ENCODE results near the gene AK5.

The AK5 gene

DNA sequence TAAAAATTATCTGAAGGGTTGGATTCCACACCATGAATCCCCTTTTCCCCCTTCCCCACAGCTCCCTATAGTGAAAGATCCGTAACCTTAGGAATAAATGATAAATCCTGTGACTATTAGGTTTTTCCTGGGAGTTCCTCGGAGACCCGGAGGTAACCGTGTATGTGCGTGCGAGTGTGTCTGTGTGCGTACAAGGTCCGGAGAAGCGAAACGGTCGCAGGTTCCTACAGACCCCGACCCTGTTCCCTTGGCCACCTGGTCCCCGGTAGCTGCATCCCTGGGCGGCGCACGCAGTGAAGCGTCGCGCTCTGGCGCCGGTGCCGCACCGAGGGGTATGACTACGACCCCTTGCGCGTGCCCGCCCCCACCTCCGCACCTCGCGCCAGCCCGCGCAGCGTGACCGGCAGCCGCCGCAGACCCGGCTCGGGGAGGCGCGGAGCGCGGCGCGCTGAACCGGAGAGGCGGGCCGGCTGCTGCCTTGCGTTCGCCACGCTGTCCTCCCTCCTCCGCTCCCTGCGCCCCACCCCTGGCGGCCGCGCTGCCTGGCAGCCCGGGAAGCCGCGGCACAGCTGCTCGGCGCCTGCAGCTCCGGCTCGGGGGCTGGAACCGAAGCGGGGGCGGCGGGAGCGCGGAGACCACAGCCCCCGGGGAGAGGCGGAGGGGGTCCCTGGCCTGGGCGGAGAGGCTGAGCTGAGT is at the start of gene AK5:
Gene AK5, plus strand, starts transcription at position 529 of the 696 bp plus-strand sequence. CDS start 295 bp downstream, outside the sequence.
- ATAC-seq (peak; percentile 76), DNase-seq (peak; percentile 56)

DNA sequence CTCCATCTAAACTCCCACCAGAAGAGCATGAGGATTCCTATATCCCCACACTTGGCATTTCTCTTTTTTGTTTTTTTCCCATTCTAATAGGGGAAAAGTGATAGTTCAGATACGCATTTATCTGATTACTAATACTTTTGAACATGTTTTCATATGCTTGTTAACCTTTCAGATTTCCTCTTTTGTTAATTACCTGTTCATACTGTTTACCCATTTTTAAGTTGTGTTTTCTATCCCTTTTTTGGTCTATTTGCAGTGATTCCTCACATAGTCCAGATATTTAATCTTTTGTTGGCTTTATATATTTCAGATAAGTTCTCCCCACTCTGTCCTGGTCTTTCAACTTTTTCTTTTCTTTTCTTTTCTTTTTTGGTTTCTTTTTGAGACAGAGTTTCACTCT is 49.0 kb upstream of the AK5 start:
- ATAC-seq = no peak
- DNase-seq = no peak

GRCh38 chr1:77234096-77234495 is 47.7 kb upstream of the AK5 start:
- ATAC-seq (no peak), DNase-seq (no peak)

DNA sequence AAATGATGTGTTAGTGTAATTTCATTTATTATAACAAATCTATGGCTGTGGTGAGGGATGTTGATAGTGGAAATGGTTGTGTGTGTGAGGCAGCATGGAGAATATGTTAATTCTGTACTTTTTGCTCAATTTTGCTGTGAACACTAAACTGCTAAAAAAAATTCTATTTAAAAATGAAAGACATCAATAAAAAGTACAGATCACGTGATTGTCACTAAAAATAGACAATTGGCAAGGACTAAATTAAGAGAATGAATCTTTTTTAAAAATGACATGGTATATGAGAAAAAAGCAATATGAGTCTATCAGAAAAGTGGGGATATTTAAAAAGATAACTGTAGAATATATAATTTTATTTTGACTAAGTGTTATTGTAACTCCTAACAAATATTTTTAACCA is 46.9 kb upstream of the AK5 start:
- ATAC-seq = no peak
- DNase-seq = no peak

DNA sequence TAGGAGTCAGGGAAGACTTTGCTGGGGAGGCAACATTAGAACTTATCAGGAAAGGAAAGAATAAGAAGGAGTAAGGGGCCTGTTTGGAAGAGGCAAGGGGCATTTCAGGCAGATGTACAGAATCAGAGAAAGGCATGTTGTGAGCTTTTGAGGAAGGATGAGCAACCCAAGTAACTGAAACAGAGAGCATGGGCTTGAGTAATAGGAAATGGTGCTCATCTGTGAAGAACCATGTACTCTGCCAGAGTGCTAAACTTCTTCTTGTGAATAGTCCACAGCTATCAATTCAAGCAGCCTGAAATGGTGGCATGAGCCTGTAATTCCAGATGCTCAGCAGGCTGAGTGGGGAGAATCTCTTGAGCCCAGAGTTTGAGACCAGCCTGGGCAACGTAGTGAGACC is 43.4 kb upstream of the AK5 start:
- DNase-seq (no peak), ATAC-seq (no peak)

GRCh38 chr1:77239311-77239710 is 42.5 kb upstream of the AK5 start:
- no peak for DNase-seq
- ATAC-seq = no peak

- no peak for DNase-seq
- ATAC-seq = no peak
Measured at GRCh38 chr1:77245830-77246229, 36.0 kb upstream of the AK5 start.

DNA sequence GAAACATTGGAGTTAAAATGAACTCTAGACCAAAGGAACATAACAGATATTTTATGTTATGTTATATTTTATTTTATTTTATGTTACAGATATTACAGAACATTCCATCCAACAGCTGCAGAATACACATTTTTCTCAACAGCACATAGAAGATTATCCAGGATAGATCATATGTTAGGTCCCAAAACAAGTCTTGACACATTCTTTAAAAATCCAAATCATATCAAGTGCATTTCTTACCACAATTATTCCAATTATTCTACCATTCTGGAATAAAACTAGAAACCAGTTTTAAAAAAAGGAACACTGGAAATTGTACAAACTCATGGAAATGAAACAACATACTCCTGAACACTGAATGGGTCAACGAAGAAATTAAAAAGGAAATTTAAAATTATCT is 31.7 kb upstream of the AK5 start:
- ATAC-seq (no peak), DNase-seq (no peak)

DNA sequence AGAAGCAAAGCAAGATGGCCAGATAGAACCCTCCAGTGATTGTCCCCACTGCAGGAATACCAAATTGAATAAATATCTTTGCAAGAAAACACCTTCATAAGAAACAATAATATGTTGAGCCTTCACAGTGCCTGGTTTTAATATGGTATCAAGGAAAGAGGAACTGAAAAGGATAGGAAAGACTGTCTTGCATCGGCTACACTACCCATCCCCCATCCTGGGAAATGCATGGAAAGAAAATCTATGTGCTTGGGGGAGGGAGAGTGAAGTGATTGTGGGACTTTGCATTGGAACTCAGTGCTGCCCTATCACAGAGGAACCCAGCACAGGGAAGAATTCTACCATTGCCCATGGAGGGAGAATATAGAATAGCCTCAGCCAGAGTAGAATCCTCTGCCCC is 28.6 kb upstream of the AK5 start:
- ATAC-seq (no peak), DNase-seq (no peak)

DNA sequence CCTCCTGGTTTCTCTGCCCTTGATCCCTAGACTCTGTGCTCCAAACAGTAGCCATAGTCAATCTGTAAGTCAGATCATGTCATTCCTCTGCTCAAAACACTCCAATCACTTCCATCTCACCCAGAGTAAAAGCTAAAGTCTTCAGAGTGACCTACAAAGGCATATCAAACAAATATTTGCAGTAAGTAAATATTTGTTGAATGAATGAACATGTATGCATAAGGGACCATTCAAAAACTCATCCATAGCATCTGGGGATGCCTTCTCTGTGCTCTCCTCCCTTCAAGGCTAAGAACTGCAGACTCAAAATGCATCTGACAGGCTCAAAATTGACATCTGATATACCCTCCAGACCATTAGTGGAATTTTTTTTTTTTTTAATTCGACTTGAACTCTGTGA is 18.1 kb upstream of the AK5 start:
- ATAC-seq (no peak), DNase-seq (no peak)

DNA sequence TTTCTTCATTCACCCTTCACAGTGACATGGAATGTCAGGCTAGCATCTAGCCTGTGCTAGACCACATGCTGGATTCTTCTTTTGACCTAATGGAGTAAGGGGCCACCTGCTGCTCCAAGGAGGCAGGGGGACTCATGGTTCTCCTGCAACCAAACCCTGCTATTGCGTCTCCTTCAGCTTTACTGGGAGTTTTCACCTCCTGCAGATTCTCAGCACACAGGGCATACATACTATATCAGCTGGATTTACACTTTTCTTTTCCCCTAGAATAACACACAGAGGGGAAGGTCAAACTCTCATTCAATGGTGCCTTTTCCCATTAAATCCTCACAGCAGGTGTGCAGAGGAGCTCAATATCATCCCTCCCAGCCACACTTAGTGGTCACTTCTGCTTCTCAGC is 16.6 kb upstream of the AK5 start:
- no peak for ATAC-seq
- no peak for DNase-seq

DNA sequence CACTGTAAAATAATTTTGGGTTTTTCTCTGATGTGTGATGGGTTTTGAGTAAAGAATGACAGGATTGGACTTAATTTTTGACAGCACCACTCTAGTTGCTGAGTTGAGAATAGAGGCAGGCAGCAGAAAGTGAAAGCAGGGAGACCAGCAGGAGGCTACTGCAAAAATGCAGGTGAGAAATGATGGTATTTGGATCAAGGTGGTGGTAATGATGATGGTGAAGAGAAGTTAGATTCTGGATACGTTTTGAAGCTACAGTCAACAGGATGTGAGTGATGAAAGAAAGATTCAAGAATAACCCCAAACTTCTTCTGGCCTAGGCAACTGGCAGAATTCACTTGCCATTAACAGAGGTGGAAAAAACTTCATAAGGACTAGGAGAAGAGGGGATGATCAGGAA is 14.8 kb upstream of the AK5 start:
- no peak for ATAC-seq

DNA sequence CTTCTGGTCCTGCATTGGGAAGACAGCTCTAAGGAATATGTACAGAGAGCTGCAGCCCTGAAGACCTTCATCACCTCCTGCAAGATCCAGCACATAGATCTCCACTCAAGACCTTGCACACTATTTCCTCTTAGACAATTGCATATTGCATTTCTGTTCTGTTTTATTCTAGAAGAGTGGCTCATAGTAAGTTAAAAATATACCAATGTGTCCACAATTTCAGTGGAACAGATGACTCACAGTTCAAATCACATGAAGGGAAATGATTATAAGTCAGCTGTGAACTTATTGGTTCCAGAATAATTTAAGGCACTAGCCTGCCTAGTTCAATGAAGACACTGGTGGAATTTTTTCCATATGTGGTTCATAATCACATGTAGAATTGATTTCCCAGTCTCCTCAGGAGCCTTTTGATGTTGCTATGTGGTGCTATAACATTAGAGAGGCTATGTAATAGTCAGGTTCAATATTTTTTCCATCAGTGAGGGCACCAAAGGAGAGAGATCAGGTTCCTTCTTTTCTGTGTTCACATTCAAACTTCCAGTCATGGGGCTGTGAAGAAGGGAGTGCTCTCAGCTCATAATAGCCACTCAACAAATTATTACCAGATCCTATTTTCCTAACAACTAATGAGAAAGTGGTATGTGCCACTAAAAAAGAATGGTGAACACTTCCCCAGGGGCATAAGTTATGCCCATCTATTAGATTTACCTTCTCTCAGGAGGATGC is 9.8 kb upstream of the AK5 start:
- ATAC-seq (peak; percentile 46), DNase-seq (no peak)

More for the DNA sequence above, 14.8 kb upstream of the AK5 start:
- DNase-seq = no peak

- DNase-seq = no peak
Measured at GRCh38 chr1:77273891-77274290, 7.9 kb upstream of the AK5 start.

GRCh38 chr1:77275194-77275593 is 6.6 kb upstream of the AK5 start:
- no peak for ATAC-seq
- no peak for DNase-seq

More at GRCh38 chr1:77273891-77274290, 7.9 kb upstream of the AK5 start:
- ATAC-seq = no peak

DNA sequence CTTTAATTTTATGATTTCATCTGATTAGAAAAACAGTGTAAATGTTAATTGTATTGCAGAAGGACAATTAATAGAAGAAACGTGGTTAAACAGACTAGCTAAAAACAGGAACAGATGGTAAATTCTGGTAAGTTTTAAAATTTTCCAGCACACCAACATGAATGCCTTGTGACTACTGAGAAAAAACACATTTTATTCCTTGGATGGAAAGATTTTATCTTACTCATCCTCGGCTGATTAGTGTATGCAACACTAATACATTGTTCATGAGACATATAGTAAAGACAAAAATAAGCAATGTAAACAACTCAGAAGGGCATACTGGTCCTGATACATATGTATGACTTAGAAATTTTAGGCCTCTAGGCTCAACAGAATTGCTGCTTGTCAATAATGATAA is 4.9 kb upstream of the AK5 start:
- no peak for ATAC-seq
- no peak for DNase-seq

GRCh38 chr1:77279929-77280328 is 1.9 kb upstream of the AK5 start:
- no peak for ATAC-seq
- no peak for DNase-seq

DNA sequence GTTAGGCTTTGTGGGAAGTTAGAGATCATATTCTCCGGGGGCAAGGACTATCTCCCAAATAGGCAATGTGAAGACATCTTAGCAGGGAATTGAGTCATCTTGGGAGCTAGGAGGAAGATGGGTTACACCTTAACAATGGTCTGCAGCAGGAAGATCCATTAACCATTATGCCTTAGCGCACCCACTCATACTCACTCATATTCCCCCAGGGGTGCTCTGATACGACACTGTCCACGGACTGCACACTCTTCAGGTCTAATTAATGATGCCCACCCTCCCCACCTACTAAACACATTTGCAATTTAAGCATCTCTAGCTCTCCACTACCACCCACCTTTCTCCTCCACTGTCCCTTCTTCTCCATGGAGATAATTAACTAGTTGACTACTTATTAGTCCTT is 857 bp upstream of the AK5 start:
- ATAC-seq (no peak), DNase-seq (no peak)

DNA sequence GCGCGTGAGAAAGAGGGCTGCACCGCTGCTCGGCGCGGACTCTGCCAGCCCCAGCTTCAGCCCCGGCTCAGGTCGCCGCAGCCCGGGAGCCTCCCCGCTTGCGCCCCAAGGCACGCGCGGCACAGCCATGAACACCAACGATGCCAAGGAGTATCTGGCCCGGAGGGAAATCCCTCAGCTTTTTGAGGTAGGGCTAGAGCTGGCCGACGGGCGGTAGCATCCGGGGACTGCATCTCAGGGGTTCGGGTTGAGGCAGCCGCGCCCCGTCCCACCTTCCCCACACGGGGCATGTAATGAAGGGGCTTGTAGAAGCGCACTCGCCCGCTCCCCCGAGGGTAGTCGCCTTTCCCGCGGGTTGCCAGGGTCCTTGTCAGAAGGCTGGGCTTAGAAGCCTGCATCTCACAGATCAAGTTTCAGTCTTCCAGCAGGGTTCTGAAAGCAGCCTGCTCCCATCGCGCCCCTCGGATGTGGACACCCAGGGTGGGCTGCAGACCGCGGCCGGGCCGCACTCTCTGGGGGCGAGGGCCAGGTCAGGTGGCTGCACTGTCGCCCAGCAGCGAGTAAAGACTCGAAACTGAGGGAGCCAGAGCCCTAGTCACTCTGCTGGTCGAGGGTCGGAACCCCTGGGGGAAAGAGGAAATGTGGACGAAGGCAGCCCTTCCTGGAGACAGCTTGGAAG is 507 bp downstream of the AK5 start:
- DNase-seq (peak; percentile 53), ATAC-seq (peak; percentile 68)

DNA sequence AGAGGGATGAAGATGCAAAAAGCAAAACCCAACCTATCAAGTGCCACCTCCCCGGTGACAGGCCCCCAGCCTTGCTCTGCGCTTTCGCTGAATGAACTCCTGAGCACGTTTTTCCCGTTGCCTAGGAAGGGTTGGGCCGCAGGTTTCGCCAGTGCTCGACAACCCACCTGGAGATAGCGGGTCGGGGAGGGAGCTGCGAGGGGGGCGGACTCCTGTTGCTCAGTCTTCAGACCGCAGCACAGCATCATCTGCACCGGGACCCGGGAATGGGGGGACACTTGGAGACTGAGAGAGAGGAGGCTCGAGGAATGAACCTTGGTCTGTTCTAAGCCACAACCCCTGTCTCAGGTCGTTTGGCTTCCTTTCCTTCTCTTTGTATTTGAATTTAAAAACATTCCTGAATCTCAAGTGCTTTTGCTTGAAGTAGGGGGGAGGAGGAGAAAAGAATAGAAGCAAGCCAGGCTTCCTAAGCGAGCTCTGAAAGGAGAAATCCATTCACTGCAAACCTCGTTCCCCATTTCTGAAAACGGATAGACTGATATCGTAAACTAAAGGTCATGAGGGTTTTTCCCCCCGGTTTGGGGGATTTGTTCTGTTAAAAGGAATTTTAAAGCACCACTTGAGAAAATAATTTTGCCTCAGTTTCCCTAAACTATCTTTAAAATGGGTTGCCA is 1.2 kb downstream of the AK5 start:
- DNase-seq = peak; percentile 28
- ATAC-seq = no peak

- no peak for DNase-seq
Measured at GRCh38 chr1:77283701-77284425, 2.0 kb downstream of the AK5 start.

GRCh38 chr1:77287535-77287934 is 5.7 kb downstream of the AK5 start:
- DNase-seq = no peak
- no peak for ATAC-seq

More at GRCh38 chr1:77283701-77284425, 2.0 kb downstream of the AK5 start:
- no peak for ATAC-seq
